HFFc6 (cell line): ENCODE data around the gene MAMLD1. TPM values are rescaled to one million over a fixed set of nuclear protein-coding genes. Genes with fewer than 3 reads are reported as not detected.

ENCODE experiments used
- DNase-seq: peaks from one replicate; pipeline ENCODE4 v3.0.0-alpha.2; 2018
- H3K27ac Mint-ChIP-seq: 2 replicates; pipeline ENCODE4 v1.8.0; 2020; ENCODE audit warnings: mild to moderate bottlenecking, mixed read lengths
- H3K27me3 Mint-ChIP-seq: 2 replicates; pipeline ENCODE4 v1.8.0; 2021; ENCODE audit warnings: mild to moderate bottlenecking, moderate library complexity, mixed read lengths; ENCODE audit not compliant: insufficient read depth
- H3K36me3 Mint-ChIP-seq: 2 replicates; pipeline ENCODE4 v1.8.0; 2021; ENCODE audit warnings: low read depth, mixed read lengths
- H3K4me1 Mint-ChIP-seq: 2 replicates; pipeline ENCODE4 v1.8.0; 2020; ENCODE audit warnings: low read depth, mixed read lengths
- H3K4me3 Mint-ChIP-seq: 2 replicates; pipeline ENCODE4 v1.8.0; 2020; ENCODE audit warnings: mild to moderate bottlenecking, moderate library complexity, mixed read lengths
- H3K9me3 Mint-ChIP-seq: 2 replicates; pipeline ENCODE4 v1.8.0; 2020; ENCODE audit warnings: mild to moderate bottlenecking, mixed read lengths
- CTCF ChIP-seq: fragments of 200-600 bp; sonication (generic); IDR thresholded peaks from 2 replicates; pipeline ENCODE4 v1.5.0; 2021; ENCODE audit warnings: antibody characterized with exemption, mild to moderate bottlenecking
- total RNA-seq, 6 experiments: library from RNA; stranded (reverse); fragmentation: NEBNext Ultra II Directional; extraction: Animal tissue kit (Norgen Biotek cat#: 25700); gene quantifications; 2 replicates in 1 of 6; 3 replicates in 5 of 6; pipeline ENCODE4 v1.2.3, GENCODE V29; 2021

The MAMLD1 gene
- total RNA-seq, 6 experiments from 2014 or later: 4.0 to 5.3 (median 4.7) TPM

DNA sequence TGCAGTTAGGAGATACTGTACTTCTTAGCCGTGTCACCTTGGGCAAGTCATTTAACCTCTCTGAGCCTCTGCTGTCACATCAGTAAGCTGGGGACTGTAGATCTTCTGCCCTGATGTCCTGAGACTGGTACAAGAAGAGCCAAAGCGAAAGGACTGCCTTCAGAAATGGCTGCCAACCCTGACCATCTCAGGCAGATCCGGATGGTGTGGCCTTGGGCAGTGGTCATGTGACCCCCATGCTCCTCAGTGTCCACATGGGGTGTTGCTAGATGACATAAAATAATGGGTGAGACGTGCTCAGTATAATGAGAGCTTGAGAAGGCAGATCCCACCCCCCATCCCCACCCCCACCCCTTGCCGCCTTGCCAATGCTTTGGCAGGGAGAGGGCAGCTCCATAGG lies 144.9 kb downstream of the MAMLD1 start:
- no peaks in the 10 kb centered on the region for H3K36me3 Mint-ChIP-seq
- no peaks in the 10 kb centered on the region for H3K9me3 Mint-ChIP-seq
- no peak overlapping the region for H3K4me3 Mint-ChIP-seq
- H3K27ac Mint-ChIP-seq: no peak overlapping the region
- no peak for DNase-seq
- H3K27me3 Mint-ChIP-seq: no peaks in the 10 kb centered on the region
- H3K4me1 Mint-ChIP-seq: peaks cover 18% of the 10 kb centered on the region
- no peak for TF ChIP-seq CTCF

DNA sequence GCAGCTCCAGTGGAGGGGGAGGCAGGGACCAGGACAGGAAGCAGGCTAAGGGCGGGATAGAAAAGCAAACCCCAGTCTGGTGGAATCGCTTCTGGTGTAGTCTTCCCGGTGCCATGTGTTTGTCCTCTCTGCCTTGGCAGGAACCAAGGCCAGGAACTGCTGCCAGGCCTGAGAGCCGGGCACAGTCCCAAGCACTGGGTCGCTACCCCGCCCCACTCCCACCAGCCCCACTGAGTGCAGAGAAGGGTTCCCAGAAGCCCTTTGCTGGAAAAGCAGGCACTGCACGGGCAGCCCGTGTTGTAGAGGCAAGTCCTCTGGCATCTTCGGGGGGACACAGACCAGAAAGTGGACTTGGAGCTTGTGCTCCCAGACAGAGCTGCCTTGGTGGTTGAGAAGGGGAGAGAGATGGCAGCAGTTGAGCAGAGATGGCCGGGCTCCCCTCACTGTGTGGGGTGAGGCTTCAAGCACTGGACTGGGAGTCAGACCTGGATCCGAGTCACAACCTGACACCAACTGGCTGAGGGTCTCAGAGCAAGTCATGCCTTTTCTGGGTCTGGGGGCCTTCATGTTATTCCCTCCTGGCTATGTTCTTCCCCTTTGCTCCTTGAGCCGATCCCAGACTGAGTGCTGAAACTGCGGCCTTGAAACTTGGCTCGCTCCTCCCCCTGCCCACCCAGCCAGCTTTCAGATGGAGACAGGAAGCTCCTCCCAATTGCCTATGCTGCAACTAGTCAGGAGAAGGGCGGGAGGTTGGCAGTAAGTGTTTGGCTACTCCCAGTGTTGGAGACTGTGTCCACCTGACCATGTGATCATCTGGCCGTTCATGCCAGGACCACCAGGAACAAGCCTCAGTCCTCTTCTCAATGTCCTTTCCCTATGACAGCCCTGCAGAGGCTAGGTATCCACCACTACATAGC lies 145.6 kb downstream of the MAMLD1 start:
- Mint-ChIP-seq H3K9me3 (no peaks in the 10 kb centered on the region), H3K27ac (no peak overlapping the region; the same call in 1 of the 2 replicates)

DNA sequence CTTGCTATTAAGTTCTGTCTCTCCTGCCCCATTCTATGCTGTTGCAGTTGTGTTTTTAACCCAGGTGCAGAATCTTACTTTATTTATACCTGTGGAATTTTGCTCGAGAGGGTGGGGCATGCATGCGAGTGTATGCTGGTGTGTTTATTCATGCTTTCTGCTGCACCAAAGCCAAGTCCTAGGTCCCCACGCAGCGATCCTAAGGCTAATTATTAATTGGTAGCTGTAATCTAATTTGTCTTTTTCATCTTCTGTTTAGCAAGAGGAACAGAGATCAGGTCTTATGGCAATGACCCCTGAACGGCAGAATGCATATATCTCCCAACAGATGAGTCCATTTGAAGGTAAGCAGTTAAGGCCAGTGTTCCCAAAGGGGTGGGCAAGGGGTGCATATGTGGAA lies 146.6 kb downstream of the MAMLD1 start:
- Mint-ChIP-seq H3K4me1 (peaks cover 6% of the 10 kb centered on the region), H3K36me3 (no peaks in the 10 kb centered on the region), H3K27me3 (no peaks in the 10 kb centered on the region), H3K27ac (no peak overlapping the region), H3K4me3 (no peak overlapping the region), H3K9me3 (no peaks in the 10 kb centered on the region)
- no peak for DNase-seq
- TF ChIP-seq CTCF: no peak

More for the DNA sequence above, 145.6 kb downstream of the MAMLD1 start:
- DNase-seq: no peak
- Mint-ChIP-seq H3K36me3 (no peaks in the 10 kb centered on the region), H3K27me3 (no peaks in the 10 kb centered on the region), H3K4me3 (no peak overlapping the region), H3K4me1 (peaks cover 16% of the 10 kb centered on the region)
- TF ChIP-seq CTCF: no peak

DNA sequence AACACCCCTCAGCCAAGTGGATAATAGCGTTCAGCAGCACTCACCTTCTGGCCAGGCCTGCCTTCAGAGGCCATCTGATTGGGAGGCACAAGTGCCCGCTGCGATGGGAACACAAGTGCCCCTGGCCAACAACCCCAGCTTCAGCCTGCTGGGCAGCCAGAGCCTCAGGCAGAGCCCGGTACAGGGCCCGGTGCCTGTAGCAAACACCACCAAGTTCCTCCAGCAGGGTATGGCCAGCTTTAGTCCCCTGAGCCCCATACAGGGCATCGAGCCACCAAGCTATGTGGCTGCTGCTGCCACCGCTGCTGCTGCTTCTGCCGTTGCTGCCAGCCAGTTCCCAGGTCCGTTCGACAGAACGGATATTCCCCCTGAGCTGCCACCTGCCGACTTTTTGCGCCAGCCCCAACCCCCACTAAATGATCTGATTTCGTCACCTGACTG lies 149.4 kb downstream of the MAMLD1 start:
- Mint-ChIP-seq H3K4me1 (peaks cover 2% of the 10 kb centered on the region; the same call in 1 of the 2 replicates), H3K27ac (no peak overlapping the region), H3K4me3 (no peak overlapping the region), H3K27me3 (no peaks in the 10 kb centered on the region), H3K9me3 (no peaks in the 10 kb centered on the region), H3K36me3 (no peaks in the 10 kb centered on the region)
- TF ChIP-seq CTCF: no peak
- no peak for DNase-seq

GRCh38 chrX:150513544-150513943 lies 150.4 kb downstream of the MAMLD1 start:
- no peaks in the 10 kb centered on the region for H3K9me3 Mint-ChIP-seq
- DNase-seq: no peak
- no peak overlapping the region for H3K27ac Mint-ChIP-seq

More at GRCh38 chrX:150513544-150513943, 150.4 kb downstream of the MAMLD1 start:
- H3K4me3 Mint-ChIP-seq: no peak overlapping the region
- no peak for TF ChIP-seq CTCF
- peaks cover 10% of the 10 kb centered on the region; the same call in 1 of the 2 replicates for H3K4me1 Mint-ChIP-seq
- H3K36me3 Mint-ChIP-seq: no peaks in the 10 kb centered on the region
- H3K27me3 Mint-ChIP-seq: no peaks in the 10 kb centered on the region; the same call in 1 of the 2 replicates
